ENCODE data around the gene MCRS1.

DNA sequence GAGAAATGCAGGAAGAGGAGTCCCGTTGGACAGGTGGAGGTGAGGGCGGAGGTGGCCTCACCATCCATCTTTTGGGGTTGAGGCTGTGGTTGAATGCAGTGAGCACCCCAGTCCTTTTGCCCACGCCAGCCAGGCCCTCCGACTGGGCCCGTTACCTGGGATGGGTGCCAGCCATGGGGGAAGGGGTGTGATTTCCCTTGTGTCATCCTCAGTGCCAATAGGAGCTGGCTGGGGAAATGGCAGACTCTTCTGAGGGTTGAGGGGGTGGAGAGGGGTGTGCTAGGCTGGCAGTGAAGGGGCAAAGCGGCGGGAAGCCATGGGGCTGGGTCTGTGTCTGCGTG, 19.5 kb downstream of the MCRS1 start:
- TF ChIP-seq, protein P1, sequence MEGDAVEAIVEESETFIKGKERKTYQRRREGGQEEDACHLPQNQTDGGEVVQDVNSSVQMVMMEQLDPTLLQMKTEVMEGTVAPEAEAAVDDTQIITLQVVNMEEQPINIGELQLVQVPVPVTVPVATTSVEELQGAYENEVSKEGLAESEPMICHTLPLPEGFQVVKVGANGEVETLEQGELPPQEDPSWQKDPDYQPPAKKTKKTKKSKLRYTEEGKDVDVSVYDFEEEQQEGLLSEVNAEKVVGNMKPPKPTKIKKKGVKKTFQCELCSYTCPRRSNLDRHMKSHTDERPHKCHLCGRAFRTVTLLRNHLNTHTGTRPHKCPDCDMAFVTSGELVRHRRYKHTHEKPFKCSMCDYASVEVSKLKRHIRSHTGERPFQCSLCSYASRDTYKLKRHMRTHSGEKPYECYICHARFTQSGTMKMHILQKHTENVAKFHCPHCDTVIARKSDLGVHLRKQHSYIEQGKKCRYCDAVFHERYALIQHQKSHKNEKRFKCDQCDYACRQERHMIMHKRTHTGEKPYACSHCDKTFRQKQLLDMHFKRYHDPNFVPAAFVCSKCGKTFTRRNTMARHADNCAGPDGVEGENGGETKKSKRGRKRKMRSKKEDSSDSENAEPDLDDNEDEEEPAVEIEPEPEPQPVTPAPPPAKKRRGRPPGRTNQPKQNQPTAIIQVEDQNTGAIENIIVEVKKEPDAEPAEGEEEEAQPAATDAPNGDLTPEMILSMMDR (IDR thresholded peaks at IDR 0.05 in 4 of 5, conservative IDR thresholded peaks at IDR 0.05 in 1 of 5), result no peak
- TF ChIP-seq POLR2A (IDR thresholded peaks at IDR 0.05), result no peak
